Karpas-422 (cell line): ENCODE results near the gene DPP10. TPM values are rescaled to one million over a fixed set of nuclear protein-coding genes. Genes with fewer than 3 reads are reported as not detected.

Experiments used
- DNase-seq: peaks from one replicate; pipeline ENCODE4 v3.0.0-alpha.2; 2015
- H2AFZ ChIP-seq: fragments of 200-600 bp; sonication (generic); 2 replicates; pipeline ENCODE4 v1.6.1; 2014; ENCODE audit warnings: antibody characterized with exemption, low read length, mixed read lengths
- H3K27ac ChIP-seq: fragments of 200-600 bp; sonication (generic); 2 replicates; pipeline ENCODE4 v1.5.1; 2014; ENCODE audit warnings: mild to moderate bottlenecking, low read length, moderate library complexity
- H3K27me3 ChIP-seq: fragments of 200-600 bp; sonication (generic); 2 replicates; pipeline ENCODE4 v1.6.1; 2014; ENCODE audit warnings: low read length, mixed read lengths
- H3K36me3 ChIP-seq: fragments of 200-600 bp; sonication (generic); 2 replicates; pipeline ENCODE4 v1.6.1; 2014; ENCODE audit warnings: low read length, mixed read lengths; ENCODE audit not compliant: insufficient read depth
- H3K4me1 ChIP-seq: fragments of 200-600 bp; sonication (generic); 2 replicates; pipeline ENCODE4 v1.6.1; 2014; ENCODE audit warnings: mild to moderate bottlenecking, low read length, mixed read lengths
- H3K4me2 ChIP-seq: fragments of 200-600 bp; sonication (generic); 2 replicates; pipeline ENCODE4 v1.6.1; 2014; ENCODE audit warnings: low read length, low read depth, mild to moderate bottlenecking; ENCODE audit not compliant: poor library complexity, severe bottlenecking
- H3K4me3 ChIP-seq: fragments of 200-600 bp; sonication (generic); 2 replicates; pipeline ENCODE4 v1.5.1; 2014; ENCODE audit warnings: mild to moderate bottlenecking, antibody characterized with exemption, low read length, mixed read lengths
- H3K79me2 ChIP-seq: fragments of 200-600 bp; sonication (generic); 2 replicates; pipeline ENCODE4 v1.6.1; 2014; ENCODE audit warnings: mild to moderate bottlenecking, low read length, mixed read lengths
- H3K9ac ChIP-seq: fragments of 200-600 bp; sonication (generic); 2 replicates; pipeline ENCODE4 v1.6.0; 2014; ENCODE audit warnings: low read length
- H3K9me2 ChIP-seq: fragments of 200-600 bp; sonication (generic), shearing (Covaris generic); replicated peaks from 2 replicates; pipeline ENCODE4 v1.6.0; 2014; ENCODE audit warnings: mild to moderate bottlenecking, low read length, moderate library complexity; ENCODE audit not compliant: insufficient read depth
- H3K9me3 ChIP-seq: fragments of 300-700, 200-600 bp; sonication (generic); 2 replicates; pipeline ENCODE4 v1.6.1; 2014; ENCODE audit warnings: low read length, mixed read lengths
- H4K20me1 ChIP-seq: fragments of 200-600 bp; sonication (generic); 2 replicates; pipeline ENCODE4 v1.6.1; 2014; ENCODE audit warnings: mild to moderate bottlenecking, antibody characterized with exemption, low read length, low read depth; ENCODE audit not compliant: insufficient read depth
- total RNA-seq: library from RNA; depleted of rRNA; stranded (reverse); fragments of >200 nt; shearing (Covaris generic); gene quantifications from 2 replicates; pipeline ENCODE4 v1.2.3, GENCODE V29; 2014; ENCODE audit warnings: low replicate concordance

DPP10 gene
- total RNA-seq, 1 experiment from 2014 or later = not detected

DNA sequence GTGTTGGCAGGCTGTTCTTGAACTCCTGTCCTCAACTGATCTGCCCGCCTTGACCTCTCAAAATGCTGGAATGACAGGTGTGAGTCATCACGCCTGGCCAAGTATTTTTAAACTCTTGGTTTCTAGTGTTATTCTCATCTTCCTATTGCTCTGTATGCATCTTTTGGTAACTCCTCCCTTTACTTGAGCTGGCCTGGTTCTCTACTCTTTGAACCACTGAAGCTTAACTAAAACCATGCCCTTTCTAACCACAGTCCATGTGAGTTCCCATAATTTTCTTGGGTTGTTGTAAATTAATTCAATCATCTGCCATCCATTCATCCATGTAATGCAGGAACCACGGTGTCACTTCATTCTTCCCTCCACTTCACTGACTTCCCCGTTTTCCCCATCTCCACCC is 1131.3 kb downstream of the DPP10 start:
- Histone ChIP-seq H3K4me1 (no peaks in the 10 kb centered on the region), H3K9me2 (no peaks in the 10 kb centered on the region), H3K9ac (no peak overlapping the region), H2AFZ (no peak overlapping the region), H3K9me3 (peaks cover 26% of the 10 kb centered on the region), H3K27me3 (no peaks in the 10 kb centered on the region), H3K36me3 (no peaks in the 10 kb centered on the region), H4K20me1 (no peaks in the 10 kb centered on the region), H3K79me2 (no peaks in the 10 kb centered on the region), H3K4me3 (no peak overlapping the region), H3K4me2 (no peak overlapping the region), H3K27ac (no peak overlapping the region)
- DNase-seq = no peak

DNA sequence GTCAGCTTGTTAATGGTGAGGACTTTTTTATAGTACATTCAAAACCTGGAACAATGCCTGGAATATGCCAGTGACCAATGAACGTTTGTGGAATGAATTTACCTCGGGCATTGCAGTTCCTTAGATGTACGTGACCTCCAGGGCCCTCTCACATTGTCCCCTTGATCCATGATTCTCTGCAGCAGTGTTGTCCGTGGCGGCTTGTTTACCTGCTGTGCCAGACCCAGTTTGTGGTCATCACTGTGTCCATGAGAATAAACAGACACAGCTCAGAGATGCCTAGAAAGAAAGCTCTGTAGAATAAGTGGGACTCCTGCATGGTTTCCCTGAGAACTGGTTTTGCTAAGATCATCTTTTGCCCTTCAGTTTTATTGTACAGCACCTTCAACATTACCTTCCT is 1132.2 kb downstream of the DPP10 start:
- no peak overlapping the region for H3K9ac ChIP-seq
- no peaks in the 10 kb centered on the region for H3K79me2 ChIP-seq
- no peaks in the 10 kb centered on the region for H3K4me1 ChIP-seq
- H2AFZ ChIP-seq = no peak overlapping the region
- H3K36me3 ChIP-seq = no peaks in the 10 kb centered on the region
- DNase-seq = no peak
- H4K20me1 ChIP-seq = no peaks in the 10 kb centered on the region
- H3K9me2 ChIP-seq = no peaks in the 10 kb centered on the region
- no peak overlapping the region for H3K4me3 ChIP-seq
- no peak overlapping the region for H3K27ac ChIP-seq
- no peaks in the 10 kb centered on the region for H3K27me3 ChIP-seq
- H3K9me3 ChIP-seq = peaks cover 26% of the 10 kb centered on the region
- no peak overlapping the region for H3K4me2 ChIP-seq

- no peak for DNase-seq
- H3K4me2 ChIP-seq = no peak overlapping the region
- H3K9me3 ChIP-seq = peaks cover 14% of the 10 kb centered on the region
- no peaks in the 10 kb centered on the region for H3K36me3 ChIP-seq
- H3K4me1 ChIP-seq = no peaks in the 10 kb centered on the region
- no peak overlapping the region for H2AFZ ChIP-seq
- H3K9me2 ChIP-seq = no peaks in the 10 kb centered on the region
- H3K27me3 ChIP-seq = no peaks in the 10 kb centered on the region
- no peaks in the 10 kb centered on the region for H3K79me2 ChIP-seq
- H4K20me1 ChIP-seq = no peaks in the 10 kb centered on the region
- no peak overlapping the region for H3K4me3 ChIP-seq
- H3K27ac ChIP-seq = no peak overlapping the region
- H3K9ac ChIP-seq = no peak overlapping the region
Observed at GRCh38 chr2:115580784-115581183, 1138.3 kb downstream of the DPP10 start.

- no peak overlapping the region for H3K4me2 ChIP-seq
Observed at GRCh38 chr2:115584507-115584906, 1142.1 kb downstream of the DPP10 start.

DNA sequence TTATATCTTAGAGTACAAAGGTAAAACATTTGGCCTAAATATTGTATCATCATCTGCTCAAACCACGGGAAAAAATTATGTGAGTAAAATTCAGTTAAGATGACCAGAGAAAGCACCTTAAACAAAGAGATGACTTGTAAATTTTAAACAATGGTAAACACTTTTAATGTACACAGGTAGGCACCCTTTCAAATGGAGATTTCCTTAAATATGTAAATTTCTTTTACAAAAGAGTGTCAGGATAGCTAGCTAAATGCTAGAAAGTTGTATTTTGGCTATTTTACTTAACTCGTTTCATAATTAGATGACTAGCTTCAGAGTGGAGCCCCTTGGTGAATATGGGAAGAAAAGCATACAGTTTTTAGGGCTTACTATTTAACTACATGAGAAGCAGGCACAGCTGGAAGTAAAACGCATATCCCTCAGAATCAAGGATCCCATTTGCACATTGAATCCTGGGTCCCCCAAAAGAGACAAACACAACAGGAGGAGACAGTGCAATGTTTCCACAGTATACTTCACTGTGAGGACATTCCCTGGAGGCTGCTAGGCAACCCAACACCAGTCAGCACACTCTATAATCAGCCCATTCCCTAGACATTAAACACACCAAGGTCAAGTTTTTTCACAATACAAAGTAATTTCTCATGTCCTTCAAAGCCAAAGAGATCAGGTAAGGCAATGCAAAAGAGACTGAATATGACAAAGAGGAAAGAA is 1154.4 kb downstream of the DPP10 start:
- H3K9me2 ChIP-seq = no peaks in the 10 kb centered on the region
- no peaks in the 10 kb centered on the region for H3K27me3 ChIP-seq
- H4K20me1 ChIP-seq = no peaks in the 10 kb centered on the region
- no peaks in the 10 kb centered on the region for H3K36me3 ChIP-seq
- H3K4me1 ChIP-seq = no peaks in the 10 kb centered on the region
- H3K4me3 ChIP-seq = no peak overlapping the region
- H3K27ac ChIP-seq = no peak overlapping the region
- peaks cover 30% of the 10 kb centered on the region for H3K9me3 ChIP-seq
- no peak overlapping the region for H2AFZ ChIP-seq
- no peaks in the 10 kb centered on the region for H3K79me2 ChIP-seq
- no peak overlapping the region for H3K9ac ChIP-seq
- no peak for DNase-seq
- no peak overlapping the region for H3K4me2 ChIP-seq

More at GRCh38 chr2:115584507-115584906, 1142.1 kb downstream of the DPP10 start:
- Histone ChIP-seq H3K79me2 (no peaks in the 10 kb centered on the region), H3K9ac (no peak overlapping the region), H3K9me2 (no peaks in the 10 kb centered on the region), H3K4me1 (no peaks in the 10 kb centered on the region), H3K27ac (no peak overlapping the region), H3K27me3 (no peaks in the 10 kb centered on the region), H3K4me3 (no peak overlapping the region), H4K20me1 (no peaks in the 10 kb centered on the region), H3K36me3 (no peaks in the 10 kb centered on the region), H2AFZ (no peak overlapping the region), H3K9me3 (peaks cover 11% of the 10 kb centered on the region; the same call in 1 of the 2 replicates)
- no peak for DNase-seq

DNA sequence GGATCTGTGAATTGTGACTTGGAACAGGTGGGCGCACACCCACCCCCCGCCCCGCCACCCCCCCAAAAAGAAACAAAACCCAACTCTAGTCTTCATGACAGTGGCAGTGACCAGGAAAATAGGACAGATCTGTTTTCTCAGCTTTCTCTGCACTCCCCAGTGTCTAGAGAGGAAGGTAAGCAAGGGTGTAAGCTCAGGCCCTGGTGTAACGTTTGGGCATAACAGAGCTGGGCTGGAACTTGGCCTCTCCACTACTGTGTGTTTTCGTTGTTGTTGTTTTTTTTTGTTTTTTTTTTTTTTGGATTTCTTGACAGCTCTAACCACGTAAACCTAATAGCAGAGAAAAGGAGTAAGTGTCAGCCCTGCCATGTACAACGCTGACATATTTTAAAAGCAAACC is 1160.8 kb downstream of the DPP10 start:
- no peak overlapping the region for H3K4me3 ChIP-seq
- no peaks in the 10 kb centered on the region for H3K79me2 ChIP-seq
- DNase-seq = no peak
- H3K27ac ChIP-seq = no peak overlapping the region
- no peaks in the 10 kb centered on the region for H3K36me3 ChIP-seq
- H3K9ac ChIP-seq = no peak overlapping the region
- H3K9me3 ChIP-seq = peaks cover 7% of the 10 kb centered on the region; the same call in 1 of the 2 replicates
- H4K20me1 ChIP-seq = no peaks in the 10 kb centered on the region
- no peaks in the 10 kb centered on the region for H3K4me1 ChIP-seq
- H2AFZ ChIP-seq = no peak overlapping the region
- no peak overlapping the region for H3K4me2 ChIP-seq
- no peaks in the 10 kb centered on the region for H3K27me3 ChIP-seq
- H3K9me2 ChIP-seq = no peaks in the 10 kb centered on the region

GRCh38 chr2:115606350-115606749 is 1163.9 kb downstream of the DPP10 start:
- Histone ChIP-seq H3K4me3 (no peak overlapping the region), H3K9me2 (no peaks in the 10 kb centered on the region; the same call in 1 of the 2 replicates), H3K9ac (no peak overlapping the region), H3K27me3 (no peaks in the 10 kb centered on the region), H3K36me3 (no peaks in the 10 kb centered on the region), H3K27ac (no peak overlapping the region), H3K4me2 (no peak overlapping the region), H3K79me2 (no peaks in the 10 kb centered on the region), H2AFZ (no peak overlapping the region), H4K20me1 (no peaks in the 10 kb centered on the region), H3K4me1 (no peaks in the 10 kb centered on the region), H3K9me3 (no peaks in the 10 kb centered on the region; the same call in 1 of the 2 replicates)
- no peak for DNase-seq

- Histone ChIP-seq H2AFZ (no peak overlapping the region), H3K4me1 (no peaks in the 10 kb centered on the region), H3K9me2 (no peaks in the 10 kb centered on the region; the same call in 1 of the 2 replicates), H3K9ac (no peak overlapping the region), H3K36me3 (no peaks in the 10 kb centered on the region), H3K79me2 (no peaks in the 10 kb centered on the region), H3K4me2 (no peak overlapping the region), H4K20me1 (no peaks in the 10 kb centered on the region), H3K9me3 (no peaks in the 10 kb centered on the region; the same call in 1 of the 2 replicates), H3K27ac (no peak overlapping the region), H3K4me3 (no peak overlapping the region), H3K27me3 (no peaks in the 10 kb centered on the region)
- DNase-seq = no peak
Observed at GRCh38 chr2:115609978-115610377, 1167.5 kb downstream of the DPP10 start.
